HEK293 (cell line): Measurements from ENCODE around the gene KIF7.

Source experiments
- BCL11A ChIP-seq: fragments of 450-650 bp; formaldehyde crosslinking; IDR thresholded peaks from 2 replicates; pipeline ENCODE4 v1.5.1; 2016; ENCODE audit warnings: low read depth, missing biosample characterization, missing genetic modification characterization
- EGR2 ChIP-seq: fragments of 450-650 bp; formaldehyde crosslinking; IDR thresholded peaks from 2 replicates; pipeline ENCODE4 v1.5.1; 2016; ENCODE audit warnings: low read depth, missing biosample characterization, missing genetic modification characterization
- GLIS2 ChIP-seq: fragments of 450-650 bp; formaldehyde crosslinking; IDR thresholded peaks from 2 replicates; pipeline ENCODE4 v1.5.1; 2016; ENCODE audit warnings: missing biosample characterization, missing genetic modification characterization
- HOXA7 ChIP-seq: sonication (generic); formaldehyde crosslinking; IDR thresholded peaks from 2 replicates; pipeline ENCODE4 v1.8.1; 2022; ENCODE audit warnings: missing genetic modification reagents, borderline replicate concordance
- MYNN ChIP-seq: fragments of 450-650 bp; formaldehyde crosslinking; IDR thresholded peaks from 2 replicates; pipeline ENCODE4 v1.5.1; 2016; ENCODE audit warnings: missing biosample characterization, missing genetic modification characterization, borderline replicate concordance
- SALL2 ChIP-seq: fragments of 450-650 bp; formaldehyde crosslinking; IDR thresholded peaks from 2 replicates; pipeline ENCODE4 v1.5.0; 2017; ENCODE audit warnings: missing biosample characterization, mild to moderate bottlenecking, missing genetic modification characterization, borderline replicate concordance
- SP3 ChIP-seq: fragments of 450-650 bp; formaldehyde crosslinking; IDR thresholded peaks from 2 replicates; pipeline ENCODE4 v1.5.1; 2016; ENCODE audit warnings: missing biosample characterization, missing genetic modification characterization
- ZBTB21 ChIP-seq: fragments of 450-650 bp; formaldehyde crosslinking; IDR thresholded peaks from 2 replicates; pipeline ENCODE4 v1.5.1; 2017; ENCODE audit warnings: missing biosample characterization, missing genetic modification characterization
- ZFHX2 ChIP-seq: fragments of 450-650 bp; formaldehyde crosslinking; conservative IDR thresholded peaks from 2 replicates; pipeline ENCODE4 v1.5.1; 2016; ENCODE audit warnings: missing biosample characterization, missing genetic modification characterization
- ZNF175 ChIP-seq: fragments of 450-650 bp; formaldehyde crosslinking; IDR thresholded peaks from 2 replicates; pipeline ENCODE4 v1.5.1; 2016; ENCODE audit warnings: missing biosample characterization, missing genetic modification characterization
- ZNF335 ChIP-seq: fragments of 450-650 bp; formaldehyde crosslinking; conservative IDR thresholded peaks from 2 replicates; pipeline ENCODE4 v1.5.1; 2016; ENCODE audit warnings: missing biosample characterization, missing genetic modification characterization
- ZNF341 ChIP-seq: fragments of 450-650 bp; formaldehyde crosslinking; IDR thresholded peaks from 2 replicates; pipeline ENCODE4; 2016; ENCODE audit warnings: low read depth, missing biosample characterization, missing genetic modification characterization
- ZNF416 ChIP-seq: fragments of 450-650 bp; formaldehyde crosslinking; IDR thresholded peaks from 2 replicates; pipeline ENCODE4 v1.5.1; 2016; ENCODE audit warnings: missing biosample characterization, missing genetic modification characterization
- ZNF549 ChIP-seq: fragments of 450-650 bp; IDR thresholded peaks from 2 replicates; pipeline ENCODE4 v1.5.1; 2018; ENCODE audit warnings: missing biosample characterization, missing genetic modification characterization, mild to moderate bottlenecking, inconsistent platforms, moderate library complexity
- ZNF558 ChIP-seq: fragments of 450-650 bp; formaldehyde crosslinking; IDR thresholded peaks from 2 replicates; pipeline ENCODE4 v1.5.1; 2016; ENCODE audit warnings: missing biosample characterization, missing genetic modification characterization
- ZNF664 ChIP-seq: fragments of 450-650 bp; formaldehyde crosslinking; IDR thresholded peaks from 2 replicates; pipeline ENCODE4 v1.5.1; 2016; ENCODE audit warnings: missing biosample characterization, missing genetic modification characterization
- ZNF747 ChIP-seq: fragments of 450-650 bp; formaldehyde crosslinking; IDR thresholded peaks from 2 replicates; pipeline ENCODE4 v1.5.1; 2016; ENCODE audit warnings: missing biosample characterization, missing genetic modification characterization
- ZNF777 ChIP-seq: fragments of 450-650 bp; formaldehyde crosslinking; IDR thresholded peaks from 2 replicates; pipeline ENCODE4 v1.5.1; 2017; ENCODE audit warnings: missing biosample characterization, missing genetic modification characterization, borderline replicate concordance
- ZNF830 ChIP-seq: fragments of 450-650 bp; IDR thresholded peaks from 2 replicates; pipeline ENCODE4 v1.5.0; 2018; ENCODE audit warnings: missing biosample characterization, missing genetic modification characterization, low read depth, mild to moderate bottlenecking, moderate library complexity
- TF ChIP-seq, protein P1 (sequence below): fragments of 450-650 bp; formaldehyde crosslinking; IDR thresholded peaks from 2 replicates; pipeline ENCODE4 v1.5.1; 2016; ENCODE audit warnings: missing biosample characterization, missing genetic modification characterization, borderline replicate concordance
- TF ChIP-seq, protein P2 (sequence below): fragments of 450-650 bp; formaldehyde crosslinking; IDR thresholded peaks from 2 replicates; pipeline ENCODE4 v1.5.1; 2017; ENCODE audit warnings: missing biosample characterization, missing genetic modification characterization
- TF ChIP-seq, protein P3 (sequence below): fragments of 450-650 bp; formaldehyde crosslinking; optimal IDR thresholded peaks from 2 replicates; pipeline ENCODE3; 2016; ENCODE audit warnings: missing biosample characterization, mild to moderate bottlenecking, missing genetic modification characterization
- TF ChIP-seq, protein P4 (sequence below): fragments of 450-650 bp; formaldehyde crosslinking; IDR thresholded peaks from 2 replicates; pipeline ENCODE4 v1.5.1; 2016; ENCODE audit warnings: missing biosample characterization, missing genetic modification characterization, low read depth
- TF ChIP-seq, protein P5 (sequence below): fragments of 450-650 bp; formaldehyde crosslinking; IDR thresholded peaks from 2 replicates; pipeline ENCODE4 v1.5.1; 2016; ENCODE audit warnings: missing biosample characterization, missing genetic modification characterization
- TF ChIP-seq, protein P6 (sequence below): fragments of 450-650 bp; formaldehyde crosslinking; IDR thresholded peaks from 2 replicates; pipeline ENCODE4 v1.5.1; 2016; ENCODE audit warnings: missing biosample characterization, missing genetic modification characterization
- TF ChIP-seq, protein P7 (sequence below): fragments of 450-650 bp; formaldehyde crosslinking; IDR thresholded peaks from 2 replicates; pipeline ENCODE4 v1.5.1; 2016; ENCODE audit warnings: missing biosample characterization, missing genetic modification characterization

The KIF7 gene

DNA sequence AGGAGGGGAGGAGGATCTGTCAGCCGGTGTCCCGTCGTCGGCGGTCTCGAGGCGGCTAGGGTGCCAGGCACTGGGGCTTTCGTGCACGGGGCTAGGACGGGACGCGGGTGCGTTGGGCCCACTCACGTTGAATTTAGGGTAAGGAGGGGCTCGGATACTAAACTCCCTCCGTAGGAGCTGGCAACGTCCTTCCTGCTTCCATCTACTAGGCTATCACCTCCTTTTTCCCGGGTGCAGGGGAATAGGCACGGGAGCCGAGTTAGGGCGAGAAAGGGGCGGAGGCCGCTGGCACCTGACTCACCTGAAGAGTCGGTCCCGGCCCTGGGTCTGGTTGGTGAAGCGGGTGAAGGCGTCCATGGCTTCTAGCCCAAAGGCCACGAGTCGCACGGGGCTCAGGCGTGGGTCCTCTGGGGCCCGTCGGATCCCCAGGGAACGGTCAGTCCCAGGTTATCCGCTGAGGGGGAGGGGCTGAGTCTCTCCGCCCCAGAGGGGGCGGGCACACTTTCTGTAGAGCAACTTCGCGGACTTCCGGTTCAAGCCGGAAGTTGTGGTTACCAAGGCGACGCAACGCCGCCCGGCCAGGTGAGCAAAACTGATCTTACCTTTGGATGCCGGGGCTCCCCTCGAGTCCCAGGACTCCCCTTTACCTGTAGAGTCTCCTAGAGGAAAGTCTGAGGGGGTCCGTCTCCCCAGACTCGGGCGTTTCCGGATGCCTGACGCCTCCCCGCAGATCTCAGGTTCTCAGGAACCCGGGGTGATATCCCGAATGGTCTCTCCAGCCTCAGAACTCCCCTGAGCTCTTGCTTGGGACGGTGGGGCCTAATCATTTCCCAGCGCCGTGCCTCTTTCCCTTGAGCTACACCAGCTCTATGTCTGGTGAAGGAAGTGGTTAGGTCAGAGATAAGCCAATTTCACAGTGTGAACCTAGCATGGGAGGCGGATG lies 35.3 kb upstream of the KIF7 start, which contains the start of the genes PEX11A and WDR93 (continued):
- peak; percentile 95 for TF ChIP-seq ZNF335
- TF ChIP-seq ZNF664 (tag by site-specific recombination), result no peak
- no peak for TF ChIP-seq ZNF341
- TF ChIP-seq EGR2 (tag by site-specific recombination), result no peak
- no peak for TF ChIP-seq SALL2 (tag by site-specific recombination)
- TF ChIP-seq HOXA7 (CRISPR knock-in tag), result no peak
- no peak for TF ChIP-seq ZNF747 (tag by site-specific recombination)
- no peak for TF ChIP-seq ZNF549 (tag by site-specific recombination)
- peak; percentile 82; the same call in 1 of the 2 replicates for TF ChIP-seq SP3 (tag by site-specific recombination)
- no peak for TF ChIP-seq ZNF558 (tag by site-specific recombination)
- TF ChIP-seq, protein P1, sequence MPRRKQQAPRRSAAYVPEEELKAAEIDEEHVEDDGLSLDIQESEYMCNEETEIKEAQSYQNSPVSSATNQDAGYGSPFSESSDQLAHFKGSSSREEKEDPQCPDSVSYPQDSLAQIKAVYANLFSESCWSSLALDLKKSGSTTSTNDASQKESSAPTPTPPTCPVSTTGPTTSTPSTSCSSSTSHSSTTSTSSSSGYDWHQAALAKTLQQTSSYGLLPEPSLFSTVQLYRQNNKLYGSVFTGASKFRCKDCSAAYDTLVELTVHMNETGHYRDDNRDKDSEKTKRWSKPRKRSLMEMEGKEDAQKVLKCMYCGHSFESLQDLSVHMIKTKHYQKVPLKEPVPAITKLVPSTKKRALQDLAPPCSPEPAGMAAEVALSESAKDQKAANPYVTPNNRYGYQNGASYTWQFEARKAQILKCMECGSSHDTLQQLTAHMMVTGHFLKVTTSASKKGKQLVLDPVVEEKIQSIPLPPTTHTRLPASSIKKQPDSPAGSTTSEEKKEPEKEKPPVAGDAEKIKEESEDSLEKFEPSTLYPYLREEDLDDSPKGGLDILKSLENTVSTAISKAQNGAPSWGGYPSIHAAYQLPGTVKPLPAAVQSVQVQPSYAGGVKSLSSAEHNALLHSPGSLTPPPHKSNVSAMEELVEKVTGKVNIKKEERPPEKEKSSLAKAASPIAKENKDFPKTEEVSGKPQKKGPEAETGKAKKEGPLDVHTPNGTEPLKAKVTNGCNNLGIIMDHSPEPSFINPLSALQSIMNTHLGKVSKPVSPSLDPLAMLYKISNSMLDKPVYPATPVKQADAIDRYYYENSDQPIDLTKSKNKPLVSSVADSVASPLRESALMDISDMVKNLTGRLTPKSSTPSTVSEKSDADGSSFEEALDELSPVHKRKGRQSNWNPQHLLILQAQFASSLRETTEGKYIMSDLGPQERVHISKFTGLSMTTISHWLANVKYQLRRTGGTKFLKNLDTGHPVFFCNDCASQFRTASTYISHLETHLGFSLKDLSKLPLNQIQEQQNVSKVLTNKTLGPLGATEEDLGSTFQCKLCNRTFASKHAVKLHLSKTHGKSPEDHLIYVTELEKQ (tag by site-specific recombination), result no peak
- peak; percentile 96 for TF ChIP-seq ZNF777 (tag by site-specific recombination)
- no peak for TF ChIP-seq ZBTB21 (tag by site-specific recombination)
- TF ChIP-seq GLIS2 (tag by site-specific recombination), result peak; percentile 51; the same call in 1 of the 2 replicates
- TF ChIP-seq ZNF416 (tag by site-specific recombination), result no peak
- TF ChIP-seq, protein P2, sequence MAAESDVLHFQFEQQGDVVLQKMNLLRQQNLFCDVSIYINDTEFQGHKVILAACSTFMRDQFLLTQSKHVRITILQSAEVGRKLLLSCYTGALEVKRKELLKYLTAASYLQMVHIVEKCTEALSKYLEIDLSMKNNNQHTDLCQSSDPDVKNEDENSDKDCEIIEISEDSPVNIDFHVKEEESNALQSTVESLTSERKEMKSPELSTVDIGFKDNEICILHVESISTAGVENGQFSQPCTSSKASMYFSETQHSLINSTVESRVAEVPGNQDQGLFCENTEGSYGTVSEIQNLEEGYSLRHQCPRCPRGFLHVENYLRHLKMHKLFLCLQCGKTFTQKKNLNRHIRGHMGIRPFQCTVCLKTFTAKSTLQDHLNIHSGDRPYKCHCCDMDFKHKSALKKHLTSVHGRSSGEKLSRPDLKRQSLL, result 0 out of 2 replicates have a peak, but pooled peaks have one; percentile 20
- TF ChIP-seq BCL11A (tag by site-specific recombination), result 0 out of 2 replicates have a peak, but pooled peaks have one; percentile 33
- TF ChIP-seq, protein P3, sequence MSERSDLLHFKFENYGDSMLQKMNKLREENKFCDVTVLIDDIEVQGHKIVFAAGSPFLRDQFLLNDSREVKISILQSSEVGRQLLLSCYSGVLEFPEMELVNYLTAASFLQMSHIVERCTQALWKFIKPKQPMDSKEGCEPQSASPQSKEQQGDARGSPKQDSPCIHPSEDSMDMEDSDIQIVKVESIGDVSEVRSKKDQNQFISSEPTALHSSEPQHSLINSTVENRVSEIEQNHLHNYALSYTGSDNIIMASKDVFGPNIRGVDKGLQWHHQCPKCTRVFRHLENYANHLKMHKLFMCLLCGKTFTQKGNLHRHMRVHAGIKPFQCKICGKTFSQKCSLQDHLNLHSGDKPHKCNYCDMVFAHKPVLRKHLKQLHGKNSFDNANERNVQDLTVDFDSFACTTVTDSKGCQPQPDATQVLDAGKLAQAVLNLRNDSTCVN, result peak; percentile 54
- no peak for TF ChIP-seq ZNF830 (tag by site-specific recombination)
- TF ChIP-seq, protein P4, sequence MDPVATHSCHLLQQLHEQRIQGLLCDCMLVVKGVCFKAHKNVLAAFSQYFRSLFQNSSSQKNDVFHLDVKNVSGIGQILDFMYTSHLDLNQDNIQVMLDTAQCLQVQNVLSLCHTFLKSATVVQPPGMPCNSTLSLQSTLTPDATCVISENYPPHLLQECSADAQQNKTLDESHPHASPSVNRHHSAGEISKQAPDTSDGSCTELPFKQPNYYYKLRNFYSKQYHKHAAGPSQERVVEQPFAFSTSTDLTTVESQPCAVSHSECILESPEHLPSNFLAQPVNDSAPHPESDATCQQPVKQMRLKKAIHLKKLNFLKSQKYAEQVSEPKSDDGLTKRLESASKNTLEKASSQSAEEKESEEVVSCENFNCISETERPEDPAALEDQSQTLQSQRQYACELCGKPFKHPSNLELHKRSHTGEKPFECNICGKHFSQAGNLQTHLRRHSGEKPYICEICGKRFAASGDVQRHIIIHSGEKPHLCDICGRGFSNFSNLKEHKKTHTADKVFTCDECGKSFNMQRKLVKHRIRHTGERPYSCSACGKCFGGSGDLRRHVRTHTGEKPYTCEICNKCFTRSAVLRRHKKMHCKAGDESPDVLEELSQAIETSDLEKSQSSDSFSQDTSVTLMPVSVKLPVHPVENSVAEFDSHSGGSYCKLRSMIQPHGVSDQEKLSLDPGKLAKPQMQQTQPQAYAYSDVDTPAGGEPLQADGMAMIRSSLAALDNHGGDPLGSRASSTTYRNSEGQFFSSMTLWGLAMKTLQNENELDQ, result no peak
- TF ChIP-seq ZFHX2 (tag by site-specific recombination), result no peak; the same call in 1 of the 2 replicates
- TF ChIP-seq, protein P5, sequence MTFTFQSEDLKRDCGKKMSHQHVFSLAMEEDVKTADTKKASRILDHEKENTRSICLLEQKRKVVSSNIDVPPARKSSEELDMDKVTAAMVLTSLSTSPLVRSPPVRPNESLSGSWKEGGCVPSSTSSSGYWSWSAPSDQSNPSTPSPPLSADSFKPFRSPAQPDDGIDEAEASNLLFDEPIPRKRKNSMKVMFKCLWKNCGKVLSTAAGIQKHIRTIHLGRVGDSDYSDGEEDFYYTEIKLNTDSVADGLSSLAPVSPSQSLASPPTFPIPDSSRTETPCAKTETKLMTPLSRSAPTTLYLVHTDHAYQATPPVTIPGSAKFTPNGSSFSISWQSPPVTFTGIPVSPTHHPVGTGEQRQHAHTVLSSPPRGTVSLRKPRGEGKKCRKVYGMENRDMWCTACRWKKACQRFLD, result no peak
- TF ChIP-seq, protein P6, sequence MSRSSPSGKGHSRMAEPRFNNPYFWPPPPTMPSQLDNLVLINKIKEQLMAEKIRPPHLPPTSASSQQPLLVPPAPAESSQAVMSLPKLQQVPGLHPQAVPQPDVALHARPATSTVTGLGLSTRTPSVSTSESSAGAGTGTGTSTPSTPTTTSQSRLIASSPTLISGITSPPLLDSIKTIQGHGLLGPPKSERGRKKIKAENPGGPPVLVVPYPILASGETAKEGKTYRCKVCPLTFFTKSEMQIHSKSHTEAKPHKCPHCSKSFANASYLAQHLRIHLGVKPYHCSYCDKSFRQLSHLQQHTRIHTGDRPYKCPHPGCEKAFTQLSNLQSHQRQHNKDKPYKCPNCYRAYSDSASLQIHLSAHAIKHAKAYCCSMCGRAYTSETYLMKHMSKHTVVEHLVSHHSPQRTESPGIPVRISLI (tag by site-specific recombination), result no peak
- no peak for TF ChIP-seq ZNF175 (tag by site-specific recombination)
- TF ChIP-seq, protein P7, sequence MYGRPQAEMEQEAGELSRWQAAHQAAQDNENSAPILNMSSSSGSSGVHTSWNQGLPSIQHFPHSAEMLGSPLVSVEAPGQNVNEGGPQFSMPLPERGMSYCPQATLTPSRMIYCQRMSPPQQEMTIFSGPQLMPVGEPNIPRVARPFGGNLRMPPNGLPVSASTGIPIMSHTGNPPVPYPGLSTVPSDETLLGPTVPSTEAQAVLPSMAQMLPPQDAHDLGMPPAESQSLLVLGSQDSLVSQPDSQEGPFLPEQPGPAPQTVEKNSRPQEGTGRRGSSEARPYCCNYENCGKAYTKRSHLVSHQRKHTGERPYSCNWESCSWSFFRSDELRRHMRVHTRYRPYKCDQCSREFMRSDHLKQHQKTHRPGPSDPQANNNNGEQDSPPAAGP, result peak; percentile 60; the same call in 1 of the 2 replicates
- TF ChIP-seq MYNN (tag by site-specific recombination), result no peak
